Mesendoderm (in vitro differentiated cells): Measurements from ENCODE around the gene NRXN3.

Experiments
- DNase-seq: peaks from one replicate; pipeline ENCODE4 v3.0.0; 2013
- H2AK5ac ChIP-seq: 2 replicates; pipeline ENCODE4 v1.6.1; 2013; ENCODE audit warnings: low read length, inconsistent platforms
- H2BK120ac ChIP-seq: 2 replicates; pipeline ENCODE4 v1.6.1; 2013; ENCODE audit warnings: low read depth, mild to moderate bottlenecking, low read length, moderate library complexity, mixed read lengths
- H2BK15ac ChIP-seq: replicated peaks from 2 replicates; pipeline ENCODE4 v1.6.1; 2013; ENCODE audit warnings: low read depth, mild to moderate bottlenecking, moderate library complexity
- H2BK5ac ChIP-seq: 2 replicates; pipeline ENCODE4 v1.6.1; 2013; ENCODE audit warnings: low read length, inconsistent platforms
- H3K18ac ChIP-seq: 2 replicates; pipeline ENCODE4 v1.6.1; 2013; ENCODE audit warnings: mild to moderate bottlenecking, low read length, mixed read lengths
- H3K23ac ChIP-seq: one replicate; pipeline ENCODE4 v1.6.1; 2013; ENCODE audit warnings: low read length
- H3K27ac ChIP-seq: 2 replicates; pipeline ENCODE4 v1.5.1; 2013; ENCODE audit warnings: low read depth, mild to moderate bottlenecking, inconsistent platforms, low read length, moderate library complexity
- H3K27me3 ChIP-seq: 2 replicates; pipeline ENCODE4 v1.6.1; 2013; ENCODE audit warnings: low read length, control low read depth, mild to moderate bottlenecking, inconsistent platforms; ENCODE audit not compliant: insufficient read depth, poor library complexity
- H3K36me3 ChIP-seq: 2 replicates; pipeline ENCODE4 v1.6.1; 2013; ENCODE audit warnings: low read length, inconsistent platforms; ENCODE audit not compliant: control insufficient read depth, insufficient read depth
- H3K4ac ChIP-seq: one replicate; pipeline ENCODE4 v1.6.1; 2013; ENCODE audit warnings: low read depth, mild to moderate bottlenecking, low read length, moderate library complexity
- H3K4me1 ChIP-seq: 2 replicates; pipeline ENCODE4 v1.6.1; 2013; ENCODE audit warnings: low read depth, low read length, inconsistent platforms; ENCODE audit not compliant: control insufficient read depth
- H3K4me2 ChIP-seq: 2 replicates; pipeline ENCODE4 v1.6.1; 2013; ENCODE audit warnings: low read length
- H3K4me3 ChIP-seq: 2 replicates; pipeline ENCODE4 v1.5.1; 2013; ENCODE audit warnings: mild to moderate bottlenecking, low read length
- H3K56ac ChIP-seq: one replicate; pipeline ENCODE4 v1.6.1; 2013; ENCODE audit warnings: low read length
- H3K79me1 ChIP-seq: 2 replicates; pipeline ENCODE4 v1.6.1; 2013; ENCODE audit warnings: low read length, inconsistent platforms
- H3K79me2 ChIP-seq: 2 replicates; pipeline ENCODE4 v1.6.1; 2013; ENCODE audit warnings: mild to moderate bottlenecking, low read length; ENCODE audit not compliant: control insufficient read depth, insufficient read depth
- H3K9ac ChIP-seq: 2 replicates; pipeline ENCODE4 v1.6.1; 2013; ENCODE audit warnings: low read length, inconsistent platforms
- H4K5ac ChIP-seq: one replicate; pipeline ENCODE4 v1.6.1; 2013; ENCODE audit warnings: low read length
- H4K8ac ChIP-seq: one replicate; pipeline ENCODE4 v1.6.1; 2013; ENCODE audit warnings: low read depth, mild to moderate bottlenecking, control low read depth, low read length, moderate library complexity
- WGBS: extraction: QIAGEN DNeasy Blood & Tissue Kit; methylation state at CpG from one replicate; pipeline ENCODE4 v1.1.7; 2013; ENCODE audit warnings: low lambda C conversion rate, missing lambda C conversion rate; ENCODE audit not compliant: insufficient coverage; ENCODE audit errors: extremely low coverage; 5-methylcytosine and 5-hydroxymethylcytosine counted together

Gene NRXN3

DNA sequence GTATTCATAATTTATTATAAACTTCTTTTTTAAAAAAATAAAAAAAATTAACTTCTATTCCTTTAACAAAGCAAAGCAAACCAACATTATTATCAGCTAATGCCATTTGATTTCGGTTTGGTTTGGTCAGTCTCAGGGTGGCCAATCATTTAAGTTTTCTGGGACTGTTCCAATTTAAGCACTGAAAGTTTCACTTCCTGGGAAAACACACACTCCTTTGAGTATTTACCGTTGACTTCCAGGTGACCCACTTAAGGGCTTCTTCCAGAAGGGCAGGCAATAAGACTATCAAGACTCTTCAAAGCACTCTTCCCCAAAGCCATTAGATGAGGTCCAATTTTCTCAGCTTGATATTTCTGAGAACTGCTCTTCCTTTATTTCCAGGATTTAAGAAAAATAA, 1187.1 kb downstream of the NRXN3 start:
- no peaks in the 10 kb centered on the region for H3K79me2 ChIP-seq
- no peaks in the 10 kb centered on the region for H3K27me3 ChIP-seq
- no peak overlapping the region for H3K18ac ChIP-seq
- H2AK5ac ChIP-seq: no peak overlapping the region
- no peaks in the 10 kb centered on the region for H3K79me1 ChIP-seq
- no peak overlapping the region for H3K56ac ChIP-seq
- no peak overlapping the region for H3K4me2 ChIP-seq
- H3K36me3 ChIP-seq: no peaks in the 10 kb centered on the region
- no peak overlapping the region for H3K4me3 ChIP-seq
- no peak overlapping the region for H4K5ac ChIP-seq
- no peak for DNase-seq
- WGBS: no CpG with 5 or more reads among the region's 2 CpGs
- H2BK15ac ChIP-seq: no peak overlapping the region
- no peak overlapping the region for H2BK5ac ChIP-seq
- H3K23ac ChIP-seq: no peak overlapping the region
- H3K4ac ChIP-seq: no peak overlapping the region
- H2BK120ac ChIP-seq: no peak overlapping the region
- H3K4me1 ChIP-seq: no peaks in the 10 kb centered on the region
- H3K27ac ChIP-seq: no peak overlapping the region
- no peak overlapping the region for H3K9ac ChIP-seq
- no peak overlapping the region for H4K8ac ChIP-seq

DNA sequence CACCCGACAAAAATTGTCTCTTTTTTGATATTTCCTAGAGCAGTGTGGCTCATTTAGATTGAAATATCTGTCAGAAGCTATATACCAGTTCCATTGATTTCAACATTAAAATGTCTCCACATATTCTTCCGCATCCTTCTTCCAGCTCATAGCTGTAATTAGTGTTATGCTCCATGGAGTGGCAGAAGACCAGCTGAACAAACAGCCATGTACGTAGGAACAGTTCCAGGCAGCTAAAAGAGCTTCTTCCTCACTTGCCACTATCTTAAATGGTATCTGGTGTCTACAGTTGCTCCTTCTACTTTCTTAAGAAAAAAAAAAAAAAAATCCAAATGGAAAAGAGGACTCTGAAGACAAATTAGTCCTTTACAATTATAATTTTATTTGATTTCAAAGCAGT, 1193.1 kb downstream of the NRXN3 start:
- Histone ChIP-seq H4K8ac (no peak overlapping the region), H3K27ac (no peak overlapping the region), H2BK120ac (no peak overlapping the region), H3K9ac (no peak overlapping the region), H2AK5ac (no peak overlapping the region), H2BK5ac (no peak overlapping the region), H3K4me1 (no peaks in the 10 kb centered on the region), H3K79me1 (no peaks in the 10 kb centered on the region), H3K4me3 (no peak overlapping the region), H3K27me3 (no peaks in the 10 kb centered on the region), H3K18ac (no peak overlapping the region), H3K79me2 (no peaks in the 10 kb centered on the region), H3K4ac (no peak overlapping the region), H3K36me3 (no peaks in the 10 kb centered on the region), H3K4me2 (no peak overlapping the region), H2BK15ac (no peak overlapping the region), H3K56ac (no peak overlapping the region), H4K5ac (no peak overlapping the region), H3K23ac (no peak overlapping the region)
- DNase-seq: no peak
- WGBS: no CpG with 5 or more reads among the region's 3 CpGs

- H3K4ac ChIP-seq: no peak overlapping the region
- H3K36me3 ChIP-seq: no peaks in the 10 kb centered on the region
- H2BK5ac ChIP-seq: no peak overlapping the region
- no peaks in the 10 kb centered on the region for H3K4me1 ChIP-seq
- H3K4me3 ChIP-seq: no peak overlapping the region
- H3K79me2 ChIP-seq: no peaks in the 10 kb centered on the region
- H2BK120ac ChIP-seq: no peak overlapping the region
- no peaks in the 10 kb centered on the region for H3K79me1 ChIP-seq
- DNase-seq: no peak
- H4K8ac ChIP-seq: no peak overlapping the region
- no peak overlapping the region for H2AK5ac ChIP-seq
- H3K23ac ChIP-seq: no peak overlapping the region
- no peak overlapping the region for H3K56ac ChIP-seq
- H3K27me3 ChIP-seq: no peaks in the 10 kb centered on the region
- no peak overlapping the region for H3K9ac ChIP-seq
- no peak overlapping the region for H4K5ac ChIP-seq
- H2BK15ac ChIP-seq: no peak overlapping the region
- H3K4me2 ChIP-seq: no peak overlapping the region
- H3K18ac ChIP-seq: no peak overlapping the region
- no peak overlapping the region for H3K27ac ChIP-seq
- no CpG with 5 or more reads among the region's 10 CpGs for WGBS
Measured at GRCh38 chr14:79369359-79370332, 1199.5 kb downstream of the NRXN3 start.

DNA sequence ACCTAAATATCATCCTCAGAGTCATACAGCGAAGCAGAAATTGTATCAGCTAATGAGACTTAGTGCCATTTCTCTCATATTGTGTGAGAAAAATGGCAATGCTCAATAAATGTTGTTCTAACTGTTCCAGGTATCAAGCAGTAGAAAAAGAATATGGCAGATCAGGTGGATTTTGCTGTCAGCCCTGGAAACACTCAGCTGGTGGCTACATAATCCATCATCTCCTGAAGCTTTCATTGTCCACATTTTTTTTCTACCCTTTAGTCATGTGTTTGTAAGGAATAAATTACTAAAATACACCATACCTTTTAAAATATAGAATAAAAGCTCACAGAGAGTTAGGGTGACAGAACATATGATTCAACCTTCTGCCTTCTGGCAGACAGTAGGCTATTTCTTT, 1200.8 kb downstream of the NRXN3 start:
- DNase-seq: no peak
- Histone ChIP-seq H3K56ac (no peak overlapping the region), H2AK5ac (no peak overlapping the region), H2BK120ac (no peak overlapping the region), H3K27me3 (no peaks in the 10 kb centered on the region), H3K27ac (no peak overlapping the region), H3K4me2 (no peak overlapping the region), H3K9ac (no peak overlapping the region), H4K8ac (no peak overlapping the region), H3K79me2 (no peaks in the 10 kb centered on the region), H3K79me1 (no peaks in the 10 kb centered on the region), H3K4ac (no peak overlapping the region), H3K4me1 (no peaks in the 10 kb centered on the region), H4K5ac (no peak overlapping the region), H3K18ac (no peak overlapping the region), H2BK15ac (no peak overlapping the region), H2BK5ac (no peak overlapping the region), H3K36me3 (no peaks in the 10 kb centered on the region), H3K23ac (no peak overlapping the region), H3K4me3 (no peak overlapping the region)
- WGBS: no CpG with 5 or more reads among the region's 1 CpG

GRCh38 chr14:79373451-79373850, 1203.3 kb downstream of the NRXN3 start:
- no peak overlapping the region for H4K8ac ChIP-seq
- no peak for DNase-seq
- no peaks in the 10 kb centered on the region for H3K79me1 ChIP-seq
- H4K5ac ChIP-seq: no peak overlapping the region
- no peak overlapping the region for H3K4me3 ChIP-seq
- no peak overlapping the region for H3K18ac ChIP-seq
- no peak overlapping the region for H3K9ac ChIP-seq
- no peaks in the 10 kb centered on the region for H3K4me1 ChIP-seq
- no peak overlapping the region for H2BK15ac ChIP-seq
- no peak overlapping the region for H2AK5ac ChIP-seq
- WGBS: no CpG with 5 or more reads among the region's 6 CpGs
- no peaks in the 10 kb centered on the region for H3K27me3 ChIP-seq
- no peak overlapping the region for H3K23ac ChIP-seq
- no peaks in the 10 kb centered on the region for H3K36me3 ChIP-seq
- no peak overlapping the region for H3K4ac ChIP-seq
- H3K27ac ChIP-seq: no peak overlapping the region
- no peak overlapping the region for H2BK5ac ChIP-seq
- H3K79me2 ChIP-seq: no peaks in the 10 kb centered on the region
- no peak overlapping the region for H2BK120ac ChIP-seq
- no peak overlapping the region for H3K56ac ChIP-seq
- H3K4me2 ChIP-seq: no peak overlapping the region

DNA sequence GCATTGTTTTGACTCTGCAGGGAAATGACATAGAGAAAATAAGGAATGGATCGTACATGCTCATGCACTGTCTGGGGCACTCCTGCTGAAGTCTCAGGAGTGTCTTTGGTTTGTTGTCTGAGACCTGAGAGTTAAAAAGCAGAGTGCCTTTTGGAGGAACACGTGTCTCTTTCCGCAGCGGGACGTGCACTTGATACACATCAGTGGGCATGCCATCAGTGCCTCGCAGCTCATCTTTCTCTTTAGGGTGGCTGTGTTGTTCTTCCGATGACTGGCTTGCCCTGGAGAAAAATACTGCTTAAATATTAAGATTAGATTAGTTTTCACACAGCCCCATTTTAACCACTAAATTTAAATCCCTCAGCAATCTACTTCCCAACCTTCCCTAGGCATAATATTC, 1205.2 kb downstream of the NRXN3 start:
- Histone ChIP-seq H3K79me2 (no peaks in the 10 kb centered on the region), H2BK120ac (no peak overlapping the region), H4K5ac (no peak overlapping the region), H4K8ac (no peak overlapping the region), H3K4me3 (no peak overlapping the region), H3K27me3 (no peaks in the 10 kb centered on the region), H3K18ac (no peak overlapping the region), H3K4me1 (no peaks in the 10 kb centered on the region), H3K36me3 (no peaks in the 10 kb centered on the region), H3K9ac (no peak overlapping the region), H3K23ac (no peak overlapping the region), H3K56ac (no peak overlapping the region), H3K27ac (no peak overlapping the region), H3K79me1 (no peaks in the 10 kb centered on the region), H2AK5ac (no peak overlapping the region), H3K4ac (no peak overlapping the region), H2BK15ac (no peak overlapping the region), H2BK5ac (no peak overlapping the region), H3K4me2 (no peak overlapping the region)
- WGBS: no CpG with 5 or more reads among the region's 7 CpGs
- DNase-seq: no peak
